ENCODE measurements around the gene ABI2. TPM values are rescaled to one million over a fixed set of nuclear protein-coding genes. Genes with fewer than 3 reads are reported as not detected.

ABI2 gene
- total RNA-seq, 1 donor from 2014 or later = 30.3 TPM

DNA sequence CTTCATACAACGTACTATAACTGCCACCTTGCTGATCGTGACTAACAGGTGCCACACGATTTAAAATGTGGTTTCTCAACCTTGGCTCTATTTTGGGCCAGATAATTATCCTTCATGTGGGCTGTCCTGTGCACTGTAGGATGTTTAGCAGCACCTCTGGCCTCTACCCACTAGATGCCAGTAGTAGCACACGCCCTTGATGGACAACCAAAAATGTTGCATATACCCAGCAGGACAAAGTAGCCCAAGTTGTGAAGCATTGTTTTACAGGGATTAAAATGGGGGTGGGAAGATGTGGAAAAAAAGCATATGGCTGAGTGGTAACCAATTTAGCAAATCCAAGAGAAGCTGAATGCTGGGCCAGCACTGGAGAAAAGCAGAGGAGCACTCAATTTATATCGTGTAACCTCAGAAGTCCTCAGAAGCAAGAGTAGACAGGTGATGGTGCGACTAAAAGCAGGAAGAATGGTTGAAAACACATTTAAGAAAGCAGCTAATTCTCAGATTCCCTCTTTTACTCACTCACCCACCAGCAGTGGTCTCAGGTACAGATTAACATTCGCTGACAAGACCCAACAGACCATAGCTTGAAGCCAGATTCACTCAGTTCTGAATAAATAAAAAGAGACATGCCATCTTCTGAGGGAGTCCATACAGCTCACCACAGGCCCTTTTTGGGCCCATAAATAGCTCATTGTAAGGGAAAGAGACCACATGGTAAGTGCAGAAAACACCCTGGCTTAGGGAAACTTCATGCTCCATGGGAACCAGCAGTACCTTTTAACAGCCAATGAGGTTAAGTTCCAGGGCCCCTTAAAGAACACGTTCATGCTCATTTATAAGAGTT, 156.3 kb downstream of the ABI2 start:
- no peak for DNase-seq

DNA sequence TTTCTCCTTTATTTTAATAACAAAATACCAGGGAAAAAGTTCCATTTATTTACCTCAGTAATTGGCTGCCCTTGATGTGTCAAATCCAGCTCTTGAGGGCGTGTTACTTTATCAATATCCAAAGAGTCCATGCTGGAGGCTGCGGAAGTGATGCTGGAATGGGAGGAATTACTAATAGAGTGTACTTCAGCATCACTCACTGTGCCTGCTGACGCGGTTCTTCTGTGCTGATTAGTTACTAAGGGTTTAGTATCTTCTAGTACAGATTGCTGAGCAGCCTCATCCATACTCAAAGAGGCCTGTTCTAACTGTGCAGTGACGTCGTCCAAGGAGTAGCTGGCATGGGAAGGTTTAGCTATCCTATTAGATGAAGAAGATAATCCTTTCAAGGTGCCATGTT, 161.3 kb downstream of the ABI2 start:
- DNase-seq = no peak

GRCh38 chr2:203490391-203490790, 162.2 kb downstream of the ABI2 start:
- DNase-seq = no peak

GRCh38 chr2:203492965-203493364, 164.8 kb downstream of the ABI2 start:
- DNase-seq = no peak

Other genes with a start within 250 kb of the ABI2 start
- 26.2 TPM for gene CYP20A1, start 89.4 kb upstream of the ABI2 start, total RNA-seq
- 24.0 TPM for gene RAPH1, start 206.9 kb downstream of the ABI2 start, total RNA-seq